Mucosa of rectum (tissue), 2 donors: ENCODE results near the gene MAP3K8.
"Not testable (repeated sequence)": the region's sequence is repeated elsewhere in the genome, so short reads cannot be mapped to it uniquely, and the experiment has no call there.

Source experiments
- H3K27ac ChIP-seq, 2 donors: one replicate each; pipeline ENCODE4 v1.7.0; 2013; ENCODE audit warnings: inconsistent platforms in 2 of 2, low read depth in 2 of 2, low read length in 2 of 2
- H3K27me3 ChIP-seq, 2 donors: one replicate each; pipeline ENCODE4 v1.7.0; 2013; ENCODE audit warnings: low read length in 2 of 2; ENCODE audit not compliant: control insufficient read depth in 2 of 2, insufficient read depth in 2 of 2
- H3K36me3 ChIP-seq, 2 donors: one replicate each; pipeline ENCODE4 v1.7.0; 2013; ENCODE audit warnings: low read length in 2 of 2; ENCODE audit not compliant: control insufficient read depth in 2 of 2, insufficient read depth in 2 of 2
- H3K4me1 ChIP-seq, 2 donors: one replicate each; pipeline ENCODE4 v1.7.0; 2013; ENCODE audit warnings: low read length in 2 of 2, mild to moderate bottlenecking in 1 of 2; ENCODE audit not compliant: control insufficient read depth in 2 of 2, insufficient read depth in 2 of 2
- H3K4me3 ChIP-seq, 2 donors: one replicate each; pipeline ENCODE4 v1.7.0; 2013; ENCODE audit warnings: low read length in 2 of 2
- H3K9ac ChIP-seq, 2 donors: one replicate each; pipeline ENCODE4 v1.7.0; 2013; ENCODE audit warnings: low read length in 2 of 2, low read depth in 1 of 2, mild to moderate bottlenecking in 1 of 2
- H3K9me3 ChIP-seq, 2 donors: one replicate each; pipeline ENCODE4 v1.7.0; 2013; ENCODE audit warnings: low read length in 2 of 2; ENCODE audit not compliant: control insufficient read depth in 2 of 2
- donor health status: healthy.
- donor health status: Normal muscosa, but diverticular disease.

MAP3K8 gene

GRCh38 chr10:30422151-30422695 lies 11.8 kb upstream of the MAP3K8 start:
- H3K36me3 ChIP-seq = no peaks in the 10 kb centered on the region
- H3K4me1 ChIP-seq = peaks cover 14 to 24% of the 10 kb centered on the region in 2 donors
- H3K9ac ChIP-seq = no peak overlapping the region
- no peak overlapping the region for H3K27ac ChIP-seq
- no peaks in the 10 kb centered on the region for H3K9me3 ChIP-seq
- H3K4me3 ChIP-seq = no peak overlapping the region
- H3K27me3 ChIP-seq = no peaks in the 10 kb centered on the region

- Histone ChIP-seq H3K4me3 (no peak overlapping the region), H3K4me1 (peaks cover 20 to 31% of the 10 kb centered on the region in 2 donors), H3K27me3 (no peaks in the 10 kb centered on the region), H3K9me3 (no peaks in the 10 kb centered on the region), H3K9ac (peak overlapping the region in 1 of 2 donors; percentile 45), H3K27ac (peak overlapping the region in 1 of 2 donors; percentile 10), H3K36me3 (no peaks in the 10 kb centered on the region)
Observed at GRCh38 chr10:30422981-30423654, 10.9 kb upstream of the MAP3K8 start.

GRCh38 chr10:30423655-30424275 lies 10.2 kb upstream of the MAP3K8 start:
- not testable (repeated sequence) for H3K4me3 ChIP-seq
- H3K27ac ChIP-seq = peak overlapping the region in 1 of 2 donors; percentile 10

GRCh38 chr10:30425336-30426075 lies 8.5 kb upstream of the MAP3K8 start:
- H3K4me3 ChIP-seq = no peak overlapping the region
- peaks cover 15 to 22% of the 10 kb centered on the region in 2 donors for H3K4me1 ChIP-seq
- H3K9ac ChIP-seq = no peak overlapping the region

More at GRCh38 chr10:30423655-30424275, 10.2 kb upstream of the MAP3K8 start:
- not testable (repeated sequence) for H3K9me3 ChIP-seq, H3K27me3 ChIP-seq, H3K36me3 ChIP-seq
- Histone ChIP-seq H3K9ac (peak overlapping the region in 1 of 2 donors; percentile 45), H3K4me1 (peaks cover 18 to 28% of the 10 kb centered on the region in 2 donors)

GRCh38 chr10:30430544-30431298 lies 3.3 kb upstream of the MAP3K8 start:
- Histone ChIP-seq H3K9ac (peak overlapping the region in 1 of 2 donors; percentile 69), H3K4me1 (peaks cover 24 to 26% of the 10 kb centered on the region in 2 donors), H3K27ac (peak overlapping the region; percentile 91 to 99), H3K4me3 (peak overlapping the region; percentile 45 to 69), H3K27me3 (no peaks in the 10 kb centered on the region), H3K36me3 (no peaks in the 10 kb centered on the region), H3K9me3 (no peaks in the 10 kb centered on the region)

More at GRCh38 chr10:30425336-30426075, 8.5 kb upstream of the MAP3K8 start:
- no peaks in the 10 kb centered on the region for H3K9me3 ChIP-seq
- no peak overlapping the region for H3K27ac ChIP-seq
- no peaks in the 10 kb centered on the region for H3K36me3 ChIP-seq
- H3K27me3 ChIP-seq = no peaks in the 10 kb centered on the region

GRCh38 chr10:30431435-30431911 lies 2.5 kb upstream of the MAP3K8 start:
- peak overlapping the region; percentile 45 to 69 for H3K4me3 ChIP-seq
- peak overlapping the region; percentile 91 to 99 for H3K27ac ChIP-seq
- no peaks in the 10 kb centered on the region for H3K27me3 ChIP-seq
- H3K9ac ChIP-seq = peak overlapping the region; percentile 49 to 69
- H3K9me3 ChIP-seq = no peaks in the 10 kb centered on the region
- H3K4me1 ChIP-seq = peaks cover 28 to 31% of the 10 kb centered on the region in 2 donors
- no peaks in the 10 kb centered on the region for H3K36me3 ChIP-seq

- Histone ChIP-seq H3K4me3 (peak overlapping the region; percentile 87), H3K9ac (peak overlapping the region; percentile 92 to 94), H3K36me3 (peaks cover 6 to 8% of the 10 kb centered on the region in 2 donors), H3K4me1 (peaks cover 27 to 36% of the 10 kb centered on the region in 2 donors), H3K27ac (peak overlapping the region; percentile 99), H3K9me3 (no peaks in the 10 kb centered on the region), H3K27me3 (no peaks in the 10 kb centered on the region)
Observed at GRCh38 chr10:30432622-30433305, 1.2 kb upstream of the MAP3K8 start.

- Histone ChIP-seq H3K4me1 (peaks cover 23 to 31% of the 10 kb centered on the region in 2 donors), H3K27me3 (no peaks in the 10 kb centered on the region), H3K4me3 (peak overlapping the region; percentile 87), H3K27ac (peak overlapping the region; percentile 99), H3K36me3 (peaks cover 6 to 8% of the 10 kb centered on the region in 2 donors), H3K9me3 (no peaks in the 10 kb centered on the region), H3K9ac (peak overlapping the region; percentile 92 to 94)
Observed at GRCh38 chr10:30433306-30433729, 666 bp upstream of the MAP3K8 start.
